Caco-2 (cell line): ENCODE data around the gene FBXO39. TPM values are rescaled to one million over a fixed set of nuclear protein-coding genes. Genes with fewer than 3 reads are reported as not detected.
A peak's percentile ranks its signal among the peaks of the same experiment; 100 is the strongest.
"Not testable (repeated sequence)": the region's sequence is repeated elsewhere in the genome, so short reads cannot be mapped to it uniquely, and the experiment has no call there.

Experiments
- Bru-seq: library from RNA; stranded (reverse); fragments of 400-500 nt; gene quantifications from one replicate; lab custom pipeline; 2021; lab: Mats Ljungman, UMichigan
- BruChase-seq, 2 experiments: library from RNA; stranded (reverse); fragments of 400-500 nt; gene quantifications; one replicate each; lab custom pipeline; 2021; lab: Mats Ljungman, UMichigan
- BruUV-seq: library from RNA; stranded (reverse); fragments of 400-500 nt; replicated peaks from 2 replicates; lab custom pipeline; 2021; lab: Mats Ljungman, UMichigan
- CTCF ChIA-PET: fragments of 300-600 bp; sonication (Branson Sonifier 250); formaldehyde crosslinking; loops from one replicate; lab custom pipeline; 2022; ENCODE audit warnings: antibody characterized with exemption; lab: Charles Lee
- POLR2A ChIA-PET: fragments of 300-600 bp; sonication (Branson Sonifier 250); formaldehyde crosslinking; loops from one replicate; lab custom pipeline; 2022; ENCODE audit warnings: antibody characterized with exemption; lab: Charles Lee
- DNase-seq, 2 experiments: peaks; one replicate each; pipeline versions ENCODE4 v3.0.0 to v3.0.0-alpha.2; 2020 to 2022
- H3K27me3 ChIP-seq: replicated peaks from 2 replicates; pipeline ENCODE4 v1.6.0; 2011; ENCODE audit warnings: low read length; ENCODE audit not compliant: control insufficient read depth, insufficient read depth
- H3K36me3 ChIP-seq: 2 replicates; pipeline ENCODE4 v1.5.1; 2011; ENCODE audit warnings: low read length; ENCODE audit not compliant: control insufficient read depth, insufficient read depth
- H3K4me1 ChIP-seq: fragments of 250-450 bp; sonication (Bioruptor Pico); 2 replicates; pipeline ENCODE4 v1.5.1; 2020; ENCODE audit warnings: mild to moderate bottlenecking
- H3K4me3 ChIP-seq: 2 replicates; pipeline ENCODE4 v1.5.1; 2011; ENCODE audit warnings: low read depth, mild to moderate bottlenecking, control low read depth, low read length
- H3K9me3 ChIP-seq: fragments of 250-450 bp; sonication (Bioruptor Pico); 2 replicates; pipeline ENCODE4 v1.5.1; 2020; ENCODE audit warnings: mild to moderate bottlenecking, moderate library complexity
- H3K27ac Mint-ChIP-seq: one replicate; pipeline ENCODE4 v1.8.0; 2022; ENCODE audit warnings: mixed read lengths; ENCODE audit not compliant: unreplicated experiment
- H3K27me3 Mint-ChIP-seq: one replicate; pipeline ENCODE4 v1.8.0; 2022; ENCODE audit warnings: mixed read lengths; ENCODE audit not compliant: insufficient read depth, unreplicated experiment
- H3K36me3 Mint-ChIP-seq: one replicate; pipeline ENCODE4 v1.8.0; 2022; ENCODE audit warnings: mild to moderate bottlenecking, mixed read lengths; ENCODE audit not compliant: insufficient read depth, unreplicated experiment
- H3K4me1 Mint-ChIP-seq: one replicate; pipeline ENCODE4 v1.8.0; 2022; ENCODE audit warnings: low read depth, mixed read lengths; ENCODE audit not compliant: unreplicated experiment
- H3K4me3 Mint-ChIP-seq: one replicate; pipeline ENCODE4 v1.8.0; 2022; ENCODE audit warnings: mild to moderate bottlenecking, moderate library complexity, mixed read lengths; ENCODE audit not compliant: unreplicated experiment
- H3K9me3 Mint-ChIP-seq: one replicate; pipeline ENCODE4 v1.8.0; 2022; ENCODE audit warnings: mixed read lengths; ENCODE audit not compliant: unreplicated experiment
- CTCF ChIP-seq, 2 experiments: fragments of 200-600 bp in 1 of 2; IDR thresholded peaks; 1 replicate in 1 of 2; 2 replicates in 1 of 2; pipeline versions ENCODE4 v1.5.1 to v1.8.0; 2011 to 2022; ENCODE audit warnings: antibody characterized with exemption in 1 of 2, control low read depth in 1 of 2, inconsistent platforms in 1 of 2, low read depth in 1 of 2, low read length in 1 of 2, mild to moderate bottlenecking in 1 of 2, moderate library complexity in 1 of 2; ENCODE audit not compliant: insufficient read depth in 1 of 2, severe bottlenecking in 1 of 2, unreplicated experiment in 1 of 2
- intact Hi-C: fragments of 100-400 bp; cut with micrococcal nuclease; formaldehyde crosslinking; loops from one replicate; pipeline ENCODE4 v1.10.0; 2022; ENCODE audit not compliant: unreplicated experiment
- long read RNA-seq: library from polyadenylated mRNA; stranded (forward); transcript quantifications from one replicate; pipeline ENCODE4 v2.0.0, GENCODE V29; 2022
- total RNA-seq: library from RNA; stranded (reverse); gene quantifications from 2 replicates; pipeline ENCODE4 v1.2.3, GENCODE V29; 2022

Gene FBXO39
- total RNA-seq = not detected in 2 replicates
- not detected for Bru-seq, nascent RNA
- percentile 8 among the genes with signal in this experiment for BruChase-seq, experiment 1, labeled RNA remaining after a 2-hour chase
- BruChase-seq, experiment 2, labeled RNA remaining after a 6-hour chase = not detected
- long read RNA-seq = 0 reads

- BruUV-seq = no TSS peak
- H3K4me3 Mint-ChIP-seq = no peak within 1 kb of the TSS
These were observed at the start of gene FBXO39 for GRCh38 chr17:6775871-6776405. FBXO39 (plus strand) TSS chr17:6776215; CDS start chr17:6779869, 3,654 bp downstream.

GRCh38 chr17:6729531-6729930 is 46.5 kb upstream of the FBXO39 start:
- Mint-ChIP-seq H3K36me3 (no peaks in the 10 kb centered on the region), H3K27me3 (peaks cover 6% of the 10 kb centered on the region), H3K27ac (no peak overlapping the region), H3K9me3 (peaks cover 12% of the 10 kb centered on the region), H3K4me1 (no peaks in the 10 kb centered on the region), H3K4me3 (no peak overlapping the region)
- intact Hi-C loops = no loop called here
- CTCF ChIA-PET = no interaction called here
- DNase-seq = no peak
- POLR2A ChIA-PET = no interaction called here
- no TSS peak for BruUV-seq
- H3K9me3 ChIP-seq = no peaks in the 10 kb centered on the region
- no peaks in the 10 kb centered on the region for H3K4me1 ChIP-seq
- no peaks in the 10 kb centered on the region for H3K27me3 ChIP-seq
- no peak for TF ChIP-seq CTCF (IDR thresholded peaks at IDR 0.05; ENCODE audit: insufficient read depth in 1 of 2, low read depth in 1 of 2, low read length in 1 of 2, severe bottlenecking in 1 of 2, unreplicated experiment in 1 of 2)
- H3K36me3 ChIP-seq = no peaks in the 10 kb centered on the region
- H3K4me3 ChIP-seq = no peak overlapping the region

More at GRCh38 chr17:6775871-6776405, at the start of gene FBXO39:
- H3K36me3 ChIP-seq = no peaks in the 10 kb centered on the region
- no peak for DNase-seq
- intact Hi-C loops = no loop called here
- no peaks in the 10 kb centered on the region for H3K9me3 ChIP-seq
- H3K4me3 ChIP-seq = no peak within 1 kb of the TSS
- H3K36me3 Mint-ChIP-seq = no peaks in the 10 kb centered on the region
- POLR2A ChIA-PET = no interaction called here
- CTCF ChIA-PET = no interaction called here
- no peaks in the 10 kb centered on the region for H3K4me1 Mint-ChIP-seq
- H3K27me3 Mint-ChIP-seq = no peaks in the 10 kb centered on the region
- TF ChIP-seq CTCF (IDR thresholded peaks at IDR 0.05; ENCODE audit: insufficient read depth in 1 of 2, low read depth in 1 of 2, low read length in 1 of 2, severe bottlenecking in 1 of 2, unreplicated experiment in 1 of 2) = no peak
- H3K9me3 Mint-ChIP-seq = no peaks in the 10 kb centered on the region
- no peaks in the 10 kb centered on the region for H3K27me3 ChIP-seq
- H3K4me1 ChIP-seq = no peaks in the 10 kb centered on the region
- no peak within 1 kb of the TSS for H3K27ac Mint-ChIP-seq

DNA sequence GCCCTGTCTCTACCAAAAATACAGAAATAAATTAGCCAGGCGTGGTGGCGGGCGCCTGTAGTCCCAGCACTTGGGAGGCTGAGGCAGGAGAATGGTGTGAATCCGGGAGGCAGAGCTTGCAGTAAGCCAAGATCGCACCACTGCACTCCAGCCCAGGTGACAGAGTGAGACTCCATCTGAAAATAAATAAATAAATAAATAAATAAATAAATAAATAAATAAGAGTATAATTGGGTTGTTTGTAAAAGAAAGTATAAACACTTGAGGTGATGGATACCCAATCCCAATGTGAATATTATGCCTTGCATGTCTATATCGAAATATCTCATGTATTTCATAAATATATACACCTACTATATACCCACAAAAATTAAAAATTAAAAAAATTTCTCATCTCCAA is 29.4 kb upstream of the FBXO39 start:
- BruUV-seq, H3K27me3 Mint-ChIP-seq, H3K9me3 ChIP-seq, POLR2A ChIA-PET, H3K4me1 ChIP-seq, H3K4me3 Mint-ChIP-seq, H3K27me3 ChIP-seq, H3K36me3 ChIP-seq, H3K4me1 Mint-ChIP-seq, H3K27ac Mint-ChIP-seq, H3K9me3 Mint-ChIP-seq, DNase-seq, CTCF ChIA-PET, H3K4me3 ChIP-seq, H3K36me3 Mint-ChIP-seq: not testable (repeated sequence)
- intact Hi-C loops = loop anchor here (5.0 kb wide), 1 partner anchor 96 kb away; no protein-coding TSS in a partner anchor
